ENCODE data around the gene SFT2D3.

SFT2D3 gene

GRCh38 chr2:127754186-127754585, 52.9 kb downstream of the SFT2D3 start:
- no peak for DNase-seq
